ENCODE data around the gene DOP1B.
A peak's percentile ranks its signal among the peaks of the same experiment; 100 is the strongest.
"Not testable (repeated sequence)": the region's sequence is repeated elsewhere in the genome, so short reads cannot be mapped to it uniquely, and the experiment has no call there.

The DOP1B gene

GRCh38 chr21:36139791-36140190 lies 16.8 kb upstream of the DOP1B start:
- DNase-seq (ENCODE audit: low read depth) = not testable (repeated sequence)

GRCh38 chr21:36141513-36141925 lies 15.1 kb upstream of the DOP1B start:
- DNase-seq (ENCODE audit: low read depth) = peak; percentile 73

GRCh38 chr21:36144233-36144632 lies 12.4 kb upstream of the DOP1B start:
- DNase-seq (ENCODE audit: low read depth) = not testable (repeated sequence)

- no peak for DNase-seq (ENCODE audit: low read depth)
Observed at GRCh38 chr21:36145259-36145658, 11.4 kb upstream of the DOP1B start.

DNA sequence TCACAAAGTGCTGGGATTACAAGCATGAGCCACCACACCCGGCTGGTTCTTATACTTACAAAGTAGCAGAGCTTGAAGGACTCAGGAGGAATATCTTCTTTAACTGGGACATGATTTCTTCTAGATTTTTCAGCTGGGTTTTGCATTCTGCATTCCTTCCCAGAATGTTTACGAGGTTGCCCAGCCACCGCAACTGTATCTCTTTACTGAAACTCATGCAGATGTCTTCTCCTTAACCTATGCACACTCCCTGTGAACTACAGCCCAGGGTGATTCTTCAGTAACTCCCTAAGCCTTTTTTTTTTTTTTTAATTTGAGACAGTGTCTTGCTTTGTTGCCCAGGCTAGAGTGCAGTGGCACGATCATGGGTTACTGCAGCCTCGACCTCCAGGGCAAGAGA lies 8.7 kb upstream of the DOP1B start:
- DNase-seq (ENCODE audit: low read depth) = no peak

- DNase-seq (ENCODE audit: low read depth) = no peak
Observed at GRCh38 chr21:36148886-36149285, 7.7 kb upstream of the DOP1B start.

GRCh38 chr21:36149788-36150711 lies 6.6 kb upstream of the DOP1B start:
- DNase-seq (ENCODE audit: low read depth) = no peak

DNA sequence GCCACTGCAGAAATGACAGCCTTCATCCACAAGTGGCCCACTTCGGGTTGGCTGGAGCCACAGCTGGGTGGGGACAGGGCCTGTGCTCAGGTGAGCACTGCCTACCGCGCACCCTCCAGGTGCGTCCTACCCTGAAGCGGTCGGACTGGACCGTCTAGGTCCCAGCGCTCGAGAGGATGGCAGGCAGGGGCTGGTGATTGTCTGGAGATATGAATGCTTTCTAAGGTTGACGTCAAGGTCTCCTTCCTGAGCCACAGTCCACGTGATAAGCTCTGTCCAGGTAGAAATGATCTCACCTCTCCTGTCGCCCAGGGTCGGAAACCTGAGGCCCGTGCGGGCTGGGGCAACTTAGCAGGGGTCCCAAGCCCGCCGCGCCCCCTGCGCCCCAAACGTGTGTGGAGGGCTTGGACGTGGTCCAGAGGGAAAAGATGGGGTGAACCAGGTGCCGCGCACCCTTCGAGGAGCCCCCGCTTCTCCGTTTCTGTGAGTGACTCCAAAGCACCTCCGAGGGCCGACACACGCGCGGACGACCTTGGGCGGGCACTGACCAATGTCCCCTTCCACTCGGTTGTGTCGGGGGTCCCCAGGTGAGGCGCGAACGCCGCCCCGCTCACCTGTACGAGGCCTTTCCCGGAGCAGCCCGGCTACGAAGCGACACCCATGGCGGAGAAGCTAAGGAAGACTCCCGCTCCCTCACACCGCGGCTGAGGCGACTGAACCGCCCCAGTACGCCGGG lies 853 bp upstream of the DOP1B start:
- no peak for DNase-seq (ENCODE audit: low read depth)

DNA sequence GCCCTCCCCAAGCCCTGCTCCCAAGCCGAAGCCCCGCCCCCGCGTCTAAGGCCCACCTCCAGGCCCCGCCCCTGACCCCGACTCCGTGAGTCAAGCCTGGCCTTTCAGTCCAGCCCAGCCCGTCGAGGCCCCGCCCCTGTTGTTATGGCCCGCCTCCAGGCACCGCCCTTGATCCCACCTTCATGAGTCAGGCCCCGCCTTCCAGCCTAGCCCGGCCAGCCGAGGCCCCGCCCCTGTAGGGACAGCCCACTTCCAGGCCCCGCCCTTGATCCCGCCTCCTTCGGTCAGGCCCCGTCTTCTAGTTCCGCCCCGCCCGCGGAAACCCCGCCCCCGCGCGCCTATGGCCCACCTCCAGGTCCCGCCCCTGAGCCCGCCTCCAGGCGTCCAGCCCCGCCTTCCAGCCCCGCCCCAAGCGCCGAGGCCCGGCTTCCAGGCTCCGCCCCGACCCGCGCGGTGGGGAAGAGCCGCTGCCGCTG lies 247 bp upstream of the DOP1B start:
- DNase-seq (ENCODE audit: low read depth) = peak; percentile 100

DNA sequence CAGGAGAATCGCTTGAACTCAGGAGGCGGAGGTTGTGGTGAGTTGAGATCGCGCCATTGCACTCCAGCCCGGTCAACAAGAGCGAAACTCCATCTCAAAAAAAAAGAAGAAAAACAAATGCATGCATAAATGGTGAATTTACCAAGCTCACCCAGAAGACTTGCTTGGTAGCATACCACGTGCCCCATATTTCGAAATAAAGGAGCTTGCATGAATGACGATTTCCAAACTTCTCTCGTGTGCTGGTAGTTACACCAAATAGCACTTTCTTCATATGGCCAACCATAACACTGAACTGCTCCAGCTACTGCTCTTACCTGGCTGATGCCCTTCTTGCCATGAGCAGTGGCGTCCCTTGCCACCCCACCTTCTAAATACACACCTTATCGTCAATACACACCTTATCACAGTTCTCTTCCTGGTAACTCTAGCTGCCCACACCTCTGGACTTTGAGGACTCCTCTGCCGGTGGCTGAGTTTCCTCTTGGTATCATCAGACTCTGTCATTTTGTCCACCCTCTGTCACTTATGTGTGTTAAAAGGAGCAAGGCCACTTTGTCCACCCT lies 2.8 kb downstream of the DOP1B start:
- DNase-seq (ENCODE audit: low read depth) = no peak

GRCh38 chr21:36160850-36161178 lies 4.2 kb downstream of the DOP1B start:
- no peak for DNase-seq (ENCODE audit: low read depth)

DNA sequence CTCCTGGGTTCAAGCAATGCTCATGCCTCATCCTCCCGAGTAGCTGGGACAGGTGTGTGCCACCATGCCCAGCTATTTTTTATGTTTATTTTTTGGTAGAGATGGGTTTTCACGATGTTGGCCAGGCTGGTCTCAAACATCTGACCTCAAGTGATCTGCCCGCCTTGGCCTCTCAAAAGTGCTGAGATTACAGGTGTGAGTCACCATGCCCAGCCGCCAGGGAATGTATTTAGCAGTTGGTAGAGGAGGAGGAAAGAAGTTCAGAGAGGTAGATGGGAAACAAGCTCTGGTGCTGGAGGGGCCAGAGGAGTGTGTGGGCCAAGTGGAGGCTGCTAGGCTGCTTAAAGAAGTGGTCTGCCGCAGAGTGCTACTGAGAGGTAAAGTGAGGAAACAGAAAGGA lies 6.0 kb downstream of the DOP1B start:
- DNase-seq (ENCODE audit: low read depth) = no peak

GRCh38 chr21:36163750-36164741 lies 7.4 kb downstream of the DOP1B start:
- no peak for DNase-seq (ENCODE audit: low read depth)

DNA sequence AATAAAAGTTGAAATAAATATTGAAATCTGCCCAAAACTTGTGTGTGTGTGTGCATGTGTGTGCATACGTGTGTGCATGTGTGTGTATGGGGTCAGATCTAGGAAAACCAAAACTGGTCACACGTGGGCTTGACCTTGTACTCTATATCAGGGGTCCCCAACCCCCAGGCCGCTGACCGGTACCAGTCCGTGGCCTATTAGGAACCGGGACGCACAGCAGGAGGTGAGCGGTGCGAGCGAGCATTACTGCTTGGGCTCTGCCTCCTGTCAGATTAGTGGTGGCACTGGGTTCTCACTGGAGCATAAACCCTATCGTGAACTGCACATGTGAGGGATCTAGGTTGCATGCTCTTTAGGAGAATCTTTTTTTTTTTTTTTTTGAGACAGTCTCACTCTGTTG lies 8.7 kb downstream of the DOP1B start:
- no peak for DNase-seq (ENCODE audit: low read depth)

GRCh38 chr21:36166705-36167104 lies 10.1 kb downstream of the DOP1B start:
- no peak for DNase-seq (ENCODE audit: low read depth)

DNA sequence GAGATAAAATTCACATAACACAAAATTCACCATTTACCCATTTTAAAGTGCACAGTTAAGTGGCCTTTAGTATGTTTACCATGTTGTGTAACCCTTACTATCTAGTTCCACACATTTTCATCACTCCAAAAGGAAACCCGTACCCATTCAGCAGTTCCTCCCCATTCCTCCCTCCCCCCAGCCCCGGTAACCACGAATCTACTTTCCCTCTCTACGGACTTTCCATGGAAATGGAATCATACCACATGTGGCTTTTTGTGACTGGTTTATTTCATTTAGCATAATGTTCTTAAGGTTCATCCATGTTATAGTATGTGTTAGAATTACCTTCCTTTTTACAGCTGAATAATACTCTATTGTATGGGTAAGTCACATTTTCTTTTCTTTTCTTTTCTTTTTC lies 10.9 kb downstream of the DOP1B start:
- DNase-seq (ENCODE audit: low read depth) = no peak

DNA sequence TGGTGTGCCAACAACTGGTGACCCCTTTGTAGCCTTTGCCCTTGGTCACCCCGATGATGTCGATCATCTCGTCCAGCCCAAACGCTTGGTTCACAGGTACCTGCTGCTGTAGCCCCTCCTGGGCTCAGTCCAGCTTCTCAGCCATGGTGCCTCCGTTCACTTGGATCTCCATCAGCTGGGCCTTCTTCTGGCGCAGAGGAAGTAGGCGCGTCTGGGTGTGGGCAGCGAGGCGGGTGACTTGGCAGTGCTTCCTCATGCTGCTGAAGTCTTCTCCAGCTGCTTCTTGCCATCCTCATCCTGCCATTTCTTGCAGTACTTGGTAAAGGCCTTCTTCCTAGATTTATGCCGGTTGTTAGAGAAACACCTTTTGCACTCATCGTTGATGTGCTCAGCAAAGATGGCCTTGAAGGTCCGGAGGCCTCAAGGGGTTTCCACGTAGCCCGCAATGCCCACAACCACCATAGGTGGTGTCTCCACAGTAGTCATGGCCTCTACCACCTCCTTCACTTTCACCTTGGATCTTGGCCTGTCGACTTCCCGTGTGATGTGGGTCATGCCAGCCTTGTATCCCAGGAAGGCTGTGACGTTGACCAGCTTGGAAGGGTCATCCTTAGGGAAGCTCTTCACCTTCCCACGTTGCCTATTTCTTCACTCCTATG lies 13.0 kb downstream of the DOP1B start:
- DNase-seq (ENCODE audit: low read depth) = no peak

DNA sequence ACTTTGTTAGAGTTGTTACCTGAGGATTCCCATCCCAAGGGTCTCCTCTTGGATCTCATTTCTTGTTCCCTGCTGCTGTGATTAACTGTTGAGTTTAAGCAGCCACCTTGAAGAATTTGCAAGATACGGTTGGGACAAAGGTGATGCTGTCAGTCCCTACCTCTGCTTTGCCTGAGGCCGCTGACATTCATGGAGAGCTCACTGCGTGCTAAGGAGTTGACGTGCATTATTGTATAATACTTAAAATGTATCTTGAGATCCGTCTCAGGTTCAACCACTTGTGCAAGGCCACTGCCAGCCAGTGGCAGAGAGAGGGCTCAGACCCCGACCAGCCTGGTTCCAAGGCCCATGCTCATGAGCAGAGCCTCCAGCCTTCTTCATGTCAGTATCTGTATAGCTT lies 14.2 kb downstream of the DOP1B start:
- DNase-seq (ENCODE audit: low read depth) = no peak

GRCh38 chr21:36171336-36171735 lies 14.7 kb downstream of the DOP1B start:
- no peak for DNase-seq (ENCODE audit: low read depth)

DNA sequence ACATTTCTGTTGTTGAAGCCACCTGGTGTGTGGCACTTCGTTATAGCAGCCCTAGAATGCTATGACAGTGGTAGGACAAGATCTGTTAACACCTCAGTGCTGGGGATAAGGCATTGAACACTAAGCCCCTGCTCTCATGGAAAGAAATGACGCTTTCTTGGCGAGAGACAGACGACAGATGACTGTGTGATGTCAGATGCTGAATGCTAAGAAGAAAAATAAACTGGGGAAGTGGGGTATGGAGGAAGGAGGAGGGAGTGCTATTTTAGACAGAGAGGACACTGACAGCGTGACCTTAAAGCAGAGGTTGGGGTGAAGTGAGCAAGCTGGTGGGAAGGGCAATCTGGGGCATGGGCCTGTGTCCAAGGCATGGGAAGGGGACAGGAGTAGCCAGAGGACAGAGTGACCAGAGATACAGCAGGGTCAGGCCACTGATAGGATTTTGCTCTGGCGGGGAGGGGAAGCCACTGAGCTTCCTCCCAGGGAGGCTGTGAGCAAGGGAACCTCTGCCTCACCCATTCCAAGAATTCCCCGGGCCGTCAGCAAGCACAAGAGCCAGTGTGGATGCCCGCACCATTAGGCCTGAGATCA lies 15.2 kb downstream of the DOP1B start:
- DNase-seq (ENCODE audit: low read depth) = no peak

GRCh38 chr21:36174780-36175179 lies 18.2 kb downstream of the DOP1B start:
- no peak for DNase-seq (ENCODE audit: low read depth)
